H9 (cell line): ENCODE data around the gene BLMH. TPM values are rescaled to one million over a fixed set of nuclear protein-coding genes. Genes with fewer than 3 reads are reported as not detected.

ENCODE experiments used
- DNase-seq: peaks from one replicate; pipeline ENCODE4 v3.0.0-alpha.2; 2017
- H2AFZ ChIP-seq: one replicate; pipeline ENCODE4 v1.6.1; 2013; ENCODE audit warnings: mild to moderate bottlenecking, low read length, control low read depth, moderate library complexity
- H2AK5ac ChIP-seq: 2 replicates; pipeline ENCODE4 v1.6.1; 2013; ENCODE audit warnings: low read length, control low read depth, mixed read lengths; ENCODE audit not compliant: insufficient read length
- H2BK120ac ChIP-seq: one replicate; pipeline ENCODE4 v1.6.1; 2013; ENCODE audit warnings: low read depth, mild to moderate bottlenecking, low read length, control low read depth, inconsistent platforms; ENCODE audit not compliant: poor library complexity, severe bottlenecking
- H2BK12ac ChIP-seq: 2 replicates; pipeline ENCODE4 v1.6.1; 2013; ENCODE audit warnings: low read length, control low read depth, mixed read lengths, low read depth; ENCODE audit not compliant: insufficient read length
- H2BK15ac ChIP-seq: 2 replicates; pipeline ENCODE4 v1.6.1; 2013; ENCODE audit warnings: low read depth, low read length, control low read depth
- H2BK20ac ChIP-seq: one replicate; pipeline ENCODE4 v1.6.1; 2013; ENCODE audit warnings: low read depth, mild to moderate bottlenecking, low read length, control low read depth, inconsistent platforms; ENCODE audit not compliant: poor library complexity, severe bottlenecking
- H2BK5ac ChIP-seq: 2 replicates; pipeline ENCODE4 v1.6.1; 2013; ENCODE audit warnings: low read length, control low read depth, mixed read lengths; ENCODE audit not compliant: insufficient read length
- H3K14ac ChIP-seq: 2 replicates; pipeline ENCODE4 v1.6.1; 2013; ENCODE audit warnings: low read length, control low read depth; ENCODE audit not compliant: insufficient read depth
- H3K18ac ChIP-seq: 2 replicates; pipeline ENCODE4 v1.6.1; 2013; ENCODE audit warnings: low read depth, mild to moderate bottlenecking, mixed read lengths, low read length, control low read depth; ENCODE audit not compliant: insufficient read length
- H3K23ac ChIP-seq: 2 replicates; pipeline ENCODE4 v1.6.1; 2013; ENCODE audit warnings: low read length, control low read depth, mixed read lengths, low read depth; ENCODE audit not compliant: insufficient read length
- H3K23me2 ChIP-seq: 2 replicates; pipeline ENCODE4 v1.6.1; 2013; ENCODE audit warnings: low read depth, mild to moderate bottlenecking, mixed read lengths, low read length, control low read depth; ENCODE audit not compliant: insufficient read length, poor library complexity, severe bottlenecking
- H3K27ac ChIP-seq: 2 replicates; pipeline ENCODE4 v1.5.1; 2013; ENCODE audit warnings: low read length, control low read depth, mixed read lengths, low read depth; ENCODE audit not compliant: insufficient read length
- H3K27me3 ChIP-seq: 2 replicates; pipeline ENCODE4 v1.6.1; 2013; ENCODE audit warnings: low read length, control low read depth, inconsistent platforms; ENCODE audit not compliant: insufficient read depth
- H3K4ac ChIP-seq: 2 replicates; pipeline ENCODE4 v1.6.1; 2013; ENCODE audit warnings: low read depth, mild to moderate bottlenecking, control low read depth, inconsistent platforms, low read length, moderate library complexity
- H3K4me1 ChIP-seq: 2 replicates; pipeline ENCODE4 v1.6.1; 2013; ENCODE audit warnings: low read length, control low read depth, inconsistent platforms; ENCODE audit not compliant: insufficient read depth
- H3K4me2 ChIP-seq: 2 replicates; pipeline ENCODE4 v1.6.1; 2013; ENCODE audit warnings: low read length, control low read depth, mixed read lengths; ENCODE audit not compliant: insufficient read length, insufficient read depth
- H3K56ac ChIP-seq: 2 replicates; pipeline ENCODE4 v1.6.1; 2013; ENCODE audit warnings: low read depth, mild to moderate bottlenecking, mixed read lengths, low read length, control low read depth; ENCODE audit not compliant: insufficient read length
- H3K79me1 ChIP-seq: 2 replicates; pipeline ENCODE4 v1.6.1; 2013; ENCODE audit warnings: low read depth, mild to moderate bottlenecking, moderate library complexity, low read length, control low read depth, inconsistent platforms; ENCODE audit not compliant: insufficient read depth, poor library complexity, severe bottlenecking
- H3K79me2 ChIP-seq: 2 replicates; pipeline ENCODE4 v1.6.1; 2013; ENCODE audit warnings: low read length, control low read depth, inconsistent platforms; ENCODE audit not compliant: insufficient read depth
- H3K9ac ChIP-seq: 2 replicates; pipeline ENCODE4 v1.6.1; 2013; ENCODE audit warnings: low read length, control low read depth, mixed read lengths; ENCODE audit not compliant: insufficient read length; ENCODE audit errors: extremely low read depth
- H3K9me3 ChIP-seq: one replicate; pipeline ENCODE4 v1.6.1; 2013; ENCODE audit warnings: low read depth, low read length, inconsistent platforms; ENCODE audit not compliant: control insufficient read depth
- H3T11ph ChIP-seq: one replicate; pipeline ENCODE4 v1.6.1; 2013; ENCODE audit warnings: mild to moderate bottlenecking, low read length, control low read depth, inconsistent platforms
- H4K20me1 ChIP-seq: one replicate; pipeline ENCODE4 v1.6.1; 2013; ENCODE audit not compliant: control insufficient read depth, insufficient read length, insufficient read depth
- H4K5ac ChIP-seq: 2 replicates; pipeline ENCODE4 v1.6.1; 2013; ENCODE audit warnings: low read depth, mild to moderate bottlenecking, mixed read lengths, low read length, control low read depth; ENCODE audit not compliant: insufficient read length
- H4K8ac ChIP-seq: replicated peaks from 2 replicates; pipeline ENCODE4 v1.6.1; 2013; ENCODE audit warnings: low read length, control low read depth, mixed read lengths, low read depth; ENCODE audit not compliant: insufficient read length
- H4K91ac ChIP-seq: 2 replicates; pipeline ENCODE4 v1.6.1; 2013; ENCODE audit warnings: low read depth, mild to moderate bottlenecking, moderate library complexity, mixed read lengths, low read length, control low read depth; ENCODE audit not compliant: insufficient read length
- H3K27ac Mint-ChIP-seq, 3 experiments: 2 replicates in 2 of 3; 3 replicates in 1 of 3; pipeline ENCODE4 v1.8.0; 2020 to 2021; ENCODE audit warnings: mixed read lengths in 3 of 3, mild to moderate bottlenecking in 1 of 3, moderate library complexity in 1 of 3
- H3K27me3 Mint-ChIP-seq: 2 replicates; pipeline ENCODE4 v1.8.0; 2021; ENCODE audit warnings: low read depth, mild to moderate bottlenecking, moderate library complexity, mixed read lengths
- H3K36me3 Mint-ChIP-seq, 3 experiments: 2 replicates in 2 of 3; 3 replicates in 1 of 3; pipeline ENCODE4 v1.8.0; 2020 to 2021; ENCODE audit warnings: low read depth in 3 of 3, mixed read lengths in 3 of 3; ENCODE audit not compliant: insufficient read depth in 1 of 3
- H3K4me1 Mint-ChIP-seq, 2 experiments: 2 replicates each; pipeline ENCODE4 v1.8.0; 2020; ENCODE audit warnings: mixed read lengths in 2 of 2
- H3K4me3 Mint-ChIP-seq, 2 experiments: 2 replicates in 1 of 2; 3 replicates in 1 of 2; pipeline ENCODE4 v1.8.0; 2020 to 2021; ENCODE audit warnings: mild to moderate bottlenecking in 2 of 2, mixed read lengths in 2 of 2, moderate library complexity in 1 of 2
- H3K9me3 Mint-ChIP-seq, 2 experiments: 2 replicates in 1 of 2; 3 replicates in 1 of 2; pipeline ENCODE4 v1.8.0; 2020; ENCODE audit warnings: mild to moderate bottlenecking in 2 of 2, mixed read lengths in 2 of 2, moderate library complexity in 1 of 2
- WGBS: extraction: QIAGEN DNeasy Blood & Tissue Kit; methylation state at CpG from one replicate; pipeline ENCODE4 v1.1.7; 2013; ENCODE audit warnings: missing lambda C conversion rate, low lambda C conversion rate, mixed read lengths; ENCODE audit not compliant: insufficient read length; ENCODE audit errors: extremely low coverage; 5-methylcytosine and 5-hydroxymethylcytosine counted together
- total RNA-seq: library from RNA; stranded (reverse); gene quantifications from 2 replicates; pipeline ENCODE4 v1.2.1, GENCODE V29; 2021
- TF ChIP-seq, protein P1 (sequence below): fragments of 200-600 bp; sonication (generic); conservative IDR thresholded peaks from 3 replicates; pipeline ENCODE4 v1.8.0; 2021; ENCODE audit warnings: antibody characterized with exemption, mild to moderate bottlenecking

BLMH gene
- total RNA-seq, 1 experiment from 2014 or later = 74.7 TPM

DNA sequence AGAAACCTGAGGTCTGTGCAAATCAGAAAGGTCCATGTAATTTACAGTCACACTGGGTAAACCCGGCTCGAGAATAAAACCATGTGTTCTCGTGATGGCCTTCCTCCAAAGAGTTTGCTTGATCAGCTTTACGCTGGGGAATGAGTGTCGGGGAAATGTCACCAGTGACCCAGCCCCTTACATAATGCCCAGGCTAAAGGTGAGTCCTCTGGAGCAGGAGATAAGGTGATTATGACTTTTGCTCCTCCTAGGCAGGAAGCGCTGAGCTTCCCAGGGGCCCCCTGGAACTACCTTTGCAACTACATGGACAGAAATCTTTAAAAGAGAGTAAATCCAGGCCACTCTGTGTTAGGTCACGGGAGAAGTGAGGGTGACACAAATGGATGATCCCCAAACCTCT, 71.9 kb downstream of the BLMH start:
- H4K5ac ChIP-seq = no peak overlapping the region
- no peak overlapping the region for H3K4ac ChIP-seq
- no peak overlapping the region for H2BK12ac ChIP-seq
- no peak overlapping the region for H3K27ac Mint-ChIP-seq
- no peaks in the 10 kb centered on the region; the same call in none of the 2 replicates for H3K27me3 Mint-ChIP-seq
- H3K9ac ChIP-seq = no peak overlapping the region
- no peaks in the 10 kb centered on the region for H3K4me1 ChIP-seq
- H3K23ac ChIP-seq = no peak overlapping the region
- H3K27ac ChIP-seq = no peak overlapping the region
- TF ChIP-seq, protein P1, sequence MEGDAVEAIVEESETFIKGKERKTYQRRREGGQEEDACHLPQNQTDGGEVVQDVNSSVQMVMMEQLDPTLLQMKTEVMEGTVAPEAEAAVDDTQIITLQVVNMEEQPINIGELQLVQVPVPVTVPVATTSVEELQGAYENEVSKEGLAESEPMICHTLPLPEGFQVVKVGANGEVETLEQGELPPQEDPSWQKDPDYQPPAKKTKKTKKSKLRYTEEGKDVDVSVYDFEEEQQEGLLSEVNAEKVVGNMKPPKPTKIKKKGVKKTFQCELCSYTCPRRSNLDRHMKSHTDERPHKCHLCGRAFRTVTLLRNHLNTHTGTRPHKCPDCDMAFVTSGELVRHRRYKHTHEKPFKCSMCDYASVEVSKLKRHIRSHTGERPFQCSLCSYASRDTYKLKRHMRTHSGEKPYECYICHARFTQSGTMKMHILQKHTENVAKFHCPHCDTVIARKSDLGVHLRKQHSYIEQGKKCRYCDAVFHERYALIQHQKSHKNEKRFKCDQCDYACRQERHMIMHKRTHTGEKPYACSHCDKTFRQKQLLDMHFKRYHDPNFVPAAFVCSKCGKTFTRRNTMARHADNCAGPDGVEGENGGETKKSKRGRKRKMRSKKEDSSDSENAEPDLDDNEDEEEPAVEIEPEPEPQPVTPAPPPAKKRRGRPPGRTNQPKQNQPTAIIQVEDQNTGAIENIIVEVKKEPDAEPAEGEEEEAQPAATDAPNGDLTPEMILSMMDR = no peak
- H3K79me1 ChIP-seq = no peaks in the 10 kb centered on the region
- no peak for DNase-seq
- no peak overlapping the region for H2AFZ ChIP-seq
- no peak overlapping the region for H4K8ac ChIP-seq
- no peak overlapping the region for H3K14ac ChIP-seq
- H2BK5ac ChIP-seq = no peak overlapping the region
- no peaks in the 10 kb centered on the region for H3K9me3 ChIP-seq
- no peak overlapping the region for H3K56ac ChIP-seq
- no peaks in the 10 kb centered on the region for H3K79me2 ChIP-seq
- H3K27me3 ChIP-seq = no peaks in the 10 kb centered on the region
- H3K36me3 Mint-ChIP-seq = no peaks in the 10 kb centered on the region; a peak in 2 of 7 replicates
- no peak overlapping the region for H3K4me3 Mint-ChIP-seq
- H3K18ac ChIP-seq = no peak overlapping the region
- H2BK15ac ChIP-seq = no peak overlapping the region
- H2BK20ac ChIP-seq = no peak overlapping the region
- no peak overlapping the region for H2BK120ac ChIP-seq
- no peak overlapping the region for H3K4me2 ChIP-seq
- peaks cover 4% of the 10 kb centered on the region for H3K23me2 ChIP-seq
- no peaks in the 10 kb centered on the region for H4K20me1 ChIP-seq
- no peak overlapping the region for H3T11ph ChIP-seq
- peaks cover 0 to 2% of the 10 kb centered on the region in 2 experiments; a peak in 2 of 5 replicates for H3K9me3 Mint-ChIP-seq
- no CpG with 5 or more reads among the region's 7 CpGs for WGBS
- no peak overlapping the region for H4K91ac ChIP-seq
- no peak overlapping the region for H2AK5ac ChIP-seq
- peaks cover 10 to 22% of the 10 kb centered on the region in 2 experiments for H3K4me1 Mint-ChIP-seq
